T-helper 2 cell (primary cell): ENCODE measurements around the gene CDH26.

Experiments used
- DNase-seq, 5 experiments: peaks; one replicate each; pipeline versions ENCODE4 v3.0.0 to v3.0.0-alpha.2; 2012 to 2022

The CDH26 gene

GRCh38 chr20:59987135-59987534 is 28.9 kb downstream of the CDH26 start:
- DNase-seq, result no peak

GRCh38 chr20:59988141-59988540 is 29.9 kb downstream of the CDH26 start:
- DNase-seq, result no peak

- DNase-seq, result peak in 1 of 5 experiments; percentile 11
Observed at GRCh38 chr20:59992526-59993084, 34.4 kb downstream of the CDH26 start.

GRCh38 chr20:59993736-59994430 is 35.7 kb downstream of the CDH26 start:
- DNase-seq, result no peak

GRCh38 chr20:59994697-59995122 is 36.5 kb downstream of the CDH26 start:
- no peak for DNase-seq

GRCh38 chr20:59996108-59996507 is 37.9 kb downstream of the CDH26 start:
- DNase-seq, result no peak

- DNase-seq, result no peak
Observed at GRCh38 chr20:59997896-59998295, 39.7 kb downstream of the CDH26 start.

GRCh38 chr20:59999502-59999901 is 41.3 kb downstream of the CDH26 start:
- DNase-seq, result no peak

- DNase-seq, result no peak
Observed at GRCh38 chr20:60000271-60001042, 42.2 kb downstream of the CDH26 start.

GRCh38 chr20:60001108-60001507 is 42.9 kb downstream of the CDH26 start:
- DNase-seq, result no peak

- DNase-seq, result no peak
Observed at GRCh38 chr20:60003776-60004175, 45.6 kb downstream of the CDH26 start.

- no peak for DNase-seq
Observed at GRCh38 chr20:60006261-60006660, 48.0 kb downstream of the CDH26 start.

- DNase-seq, result no peak
Observed at GRCh38 chr20:60007464-60007863, 49.2 kb downstream of the CDH26 start.

- DNase-seq, result no peak
Observed at GRCh38 chr20:60008130-60008808, 50.0 kb downstream of the CDH26 start.

GRCh38 chr20:60009318-60009717 is 51.1 kb downstream of the CDH26 start:
- DNase-seq, result no peak

GRCh38 chr20:60009826-60010616 is 51.8 kb downstream of the CDH26 start:
- no peak for DNase-seq

- no peak for DNase-seq
Observed at GRCh38 chr20:60010689-60011458, 52.7 kb downstream of the CDH26 start.

GRCh38 chr20:60011512-60012507 is 53.6 kb downstream of the CDH26 start:
- DNase-seq, result peak in 2 of 5 experiments; percentile 30 to 47

GRCh38 chr20:60013296-60014139 is 55.3 kb downstream of the CDH26 start:
- no peak for DNase-seq
